ENCODE results near the gene NINJ2. TPM values are rescaled to one million over a fixed set of nuclear protein-coding genes. Genes with fewer than 3 reads are reported as not detected.

NINJ2 gene
- total RNA-seq, 4 donors from 2014 or later, result 0.49 to 7.2 (median 2.0) TPM

DNA sequence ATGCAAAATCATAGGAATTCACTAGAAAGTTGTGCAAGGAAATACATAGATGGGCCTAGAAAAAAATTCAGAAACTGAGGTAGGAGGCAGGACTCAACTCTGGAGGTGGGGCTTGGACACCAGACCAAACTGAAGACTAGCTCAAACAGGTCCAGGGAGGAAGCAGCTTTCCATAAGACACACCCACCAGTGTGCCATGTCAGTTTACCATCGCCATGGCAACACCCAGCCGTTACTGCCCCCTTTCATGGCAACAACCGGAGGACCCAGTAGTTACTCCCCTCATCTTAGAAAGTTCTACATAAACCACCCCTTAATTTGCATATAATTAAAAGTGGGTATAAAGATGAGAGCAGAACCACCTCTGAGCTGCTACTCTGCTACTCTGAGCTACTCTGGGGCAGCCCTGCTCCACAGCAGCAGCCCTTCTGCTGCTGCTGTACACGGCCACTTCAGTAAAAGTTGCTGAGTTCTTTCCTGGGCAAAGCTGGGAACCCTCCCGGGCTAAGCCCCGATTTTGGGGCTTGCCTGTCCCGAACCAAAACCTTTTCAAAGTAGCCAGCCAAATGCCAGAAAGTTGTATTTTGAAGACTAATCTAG, 30.8 kb upstream of the NINJ2 start:
- Histone ChIP-seq H3K4me3 (replicated peaks in 1 of 3) (no peak overlapping the region), H3K36me3 (no peaks in the 10 kb centered on the region), H3K9me3 (no peaks in the 10 kb centered on the region), H3K27ac (no peak overlapping the region), H3K4me1 (no peaks in the 10 kb centered on the region), H3K27me3 (no peaks in the 10 kb centered on the region)
- WGBS, 2 donors, result 91% methylated on average over 7 of the region's 7 CpGs
- TF ChIP-seq, protein P1, sequence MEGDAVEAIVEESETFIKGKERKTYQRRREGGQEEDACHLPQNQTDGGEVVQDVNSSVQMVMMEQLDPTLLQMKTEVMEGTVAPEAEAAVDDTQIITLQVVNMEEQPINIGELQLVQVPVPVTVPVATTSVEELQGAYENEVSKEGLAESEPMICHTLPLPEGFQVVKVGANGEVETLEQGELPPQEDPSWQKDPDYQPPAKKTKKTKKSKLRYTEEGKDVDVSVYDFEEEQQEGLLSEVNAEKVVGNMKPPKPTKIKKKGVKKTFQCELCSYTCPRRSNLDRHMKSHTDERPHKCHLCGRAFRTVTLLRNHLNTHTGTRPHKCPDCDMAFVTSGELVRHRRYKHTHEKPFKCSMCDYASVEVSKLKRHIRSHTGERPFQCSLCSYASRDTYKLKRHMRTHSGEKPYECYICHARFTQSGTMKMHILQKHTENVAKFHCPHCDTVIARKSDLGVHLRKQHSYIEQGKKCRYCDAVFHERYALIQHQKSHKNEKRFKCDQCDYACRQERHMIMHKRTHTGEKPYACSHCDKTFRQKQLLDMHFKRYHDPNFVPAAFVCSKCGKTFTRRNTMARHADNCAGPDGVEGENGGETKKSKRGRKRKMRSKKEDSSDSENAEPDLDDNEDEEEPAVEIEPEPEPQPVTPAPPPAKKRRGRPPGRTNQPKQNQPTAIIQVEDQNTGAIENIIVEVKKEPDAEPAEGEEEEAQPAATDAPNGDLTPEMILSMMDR (IDR thresholded peaks at IDR 0.05), result no peak
- TF ChIP-seq POLR2A (IDR thresholded peaks at IDR 0.05), result no peak
- DNase-seq, result no peak
- intact Hi-C loops (cut with DNase I), result no loop called here

DNA sequence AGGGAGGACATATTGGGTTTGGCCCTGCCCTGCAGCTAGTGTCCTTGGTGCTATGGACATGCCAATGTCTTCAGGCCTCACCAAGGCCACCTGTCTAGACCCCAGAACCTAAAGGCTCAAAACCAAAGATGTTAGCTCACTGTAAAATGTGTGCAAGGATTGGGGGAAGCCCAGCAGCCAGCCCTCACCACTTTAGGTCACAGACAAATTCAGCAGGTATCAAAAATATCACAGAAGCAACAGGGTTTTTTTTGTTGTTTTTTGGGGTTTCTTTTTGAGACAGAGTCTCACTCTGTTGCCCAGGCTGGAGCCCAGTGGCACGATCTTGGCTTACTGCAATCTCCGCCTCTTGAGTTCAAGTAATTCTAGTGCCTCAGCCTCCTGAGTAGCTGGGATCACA, 29.0 kb upstream of the NINJ2 start:
- Histone ChIP-seq H3K9me3 (no peaks in the 10 kb centered on the region), H3K27ac (no peak overlapping the region), H3K4me1 (no peaks in the 10 kb centered on the region), H3K36me3 (no peaks in the 10 kb centered on the region), H3K4me3 (replicated peaks in 1 of 3) (no peak overlapping the region), H3K27me3 (no peaks in the 10 kb centered on the region)
- intact Hi-C loops (cut with DNase I), result no loop called here
- 85 to 95% methylated on average over 2 of the region's 2 CpGs for WGBS, 2 donors
- no peak for DNase-seq
- no peak for TF ChIP-seq POLR2A (IDR thresholded peaks at IDR 0.05)
- TF ChIP-seq, protein P1 (IDR thresholded peaks at IDR 0.05), result no peak

DNA sequence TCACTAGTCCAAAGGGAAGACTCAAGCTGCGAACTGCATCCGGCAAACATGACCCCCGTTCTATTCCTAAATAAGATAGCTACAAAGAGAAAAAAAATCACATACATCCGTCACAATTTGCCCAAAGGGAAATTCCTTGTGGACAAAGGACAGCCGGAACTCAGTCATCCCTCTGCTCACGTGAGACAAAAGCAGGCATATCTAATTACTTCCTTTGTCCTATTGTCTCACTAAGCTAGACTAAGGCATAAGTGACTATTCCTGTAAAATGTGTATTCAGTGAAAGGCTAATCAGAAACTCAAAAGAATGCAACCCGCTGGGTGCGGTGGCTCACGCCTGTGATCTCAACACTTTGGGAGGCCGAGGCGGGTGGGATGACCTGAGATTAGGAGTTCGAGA, 27.2 kb upstream of the NINJ2 start:
- no peak for DNase-seq
- H3K27me3 ChIP-seq, result no peaks in the 10 kb centered on the region
- H3K27ac ChIP-seq, result no peak overlapping the region
- no peaks in the 10 kb centered on the region for H3K9me3 ChIP-seq
- no peaks in the 10 kb centered on the region for H3K4me1 ChIP-seq
- TF ChIP-seq, protein P1 (IDR thresholded peaks at IDR 0.05), result no peak
- no peak for TF ChIP-seq POLR2A (IDR thresholded peaks at IDR 0.05)
- intact Hi-C loops (cut with DNase I), result no loop called here
- no peaks in the 10 kb centered on the region for H3K36me3 ChIP-seq
- H3K4me3 ChIP-seq (replicated peaks in 1 of 3), result no peak overlapping the region
- WGBS, 2 donors, result 79 to 80% methylated on average over 12 of the region's 12 CpGs

DNA sequence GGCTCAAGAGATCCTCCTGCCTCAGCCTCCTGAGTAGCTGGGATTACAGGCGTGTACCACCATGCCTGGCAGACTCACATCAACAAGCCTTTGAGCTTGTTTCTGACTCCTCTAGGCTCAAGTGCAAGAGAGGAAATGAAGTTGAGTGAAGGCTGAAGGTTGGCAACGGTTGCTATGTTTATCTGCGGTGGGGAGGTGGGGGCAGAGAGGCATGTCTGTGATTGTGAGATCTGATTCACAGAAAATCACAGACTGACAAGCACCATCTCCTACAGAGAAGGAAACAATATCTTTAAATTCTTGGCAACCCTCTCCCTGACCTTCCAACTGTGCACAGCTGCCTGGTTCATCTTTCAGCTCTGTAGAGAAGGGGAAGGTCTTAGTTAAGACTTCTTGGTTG, 22.1 kb upstream of the NINJ2 start:
- Histone ChIP-seq H3K27ac (no peak overlapping the region), H3K27me3 (no peaks in the 10 kb centered on the region), H3K36me3 (no peaks in the 10 kb centered on the region), H3K9me3 (no peaks in the 10 kb centered on the region), H3K4me1 (no peaks in the 10 kb centered on the region), H3K4me3 (replicated peaks in 1 of 3) (no peak overlapping the region)
- DNase-seq, result no peak
- TF ChIP-seq, protein P1 (IDR thresholded peaks at IDR 0.05), result no peak
- no peak for TF ChIP-seq POLR2A (IDR thresholded peaks at IDR 0.05)
- WGBS, 2 donors, result 41 to 48% methylated on average over 3 of the region's 3 CpGs
- intact Hi-C loops (cut with DNase I), result no loop called here

DNA sequence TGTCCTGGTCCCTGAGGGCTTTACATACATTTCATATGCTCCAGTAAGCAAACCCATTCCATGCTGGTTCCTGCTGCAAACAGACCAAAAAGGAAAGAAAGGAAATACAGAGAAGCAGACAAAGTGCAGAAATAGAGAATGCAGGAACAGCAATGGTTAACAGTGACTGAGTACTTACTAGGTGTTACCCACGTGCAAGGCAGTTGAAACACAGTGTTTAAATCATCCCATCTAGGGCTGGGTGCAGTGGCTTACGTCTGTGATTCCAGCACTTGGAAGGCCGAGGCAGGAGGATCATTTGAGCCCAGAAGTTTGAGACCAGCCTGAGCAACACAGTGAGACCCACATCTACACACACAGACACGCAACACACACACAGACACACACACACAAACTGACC, 21.2 kb upstream of the NINJ2 start:
- H3K27me3 ChIP-seq, result no peaks in the 10 kb centered on the region
- no peak for DNase-seq
- no peak overlapping the region for H3K27ac ChIP-seq
- no peaks in the 10 kb centered on the region for H3K9me3 ChIP-seq
- no peaks in the 10 kb centered on the region for H3K4me1 ChIP-seq
- TF ChIP-seq POLR2A (IDR thresholded peaks at IDR 0.05), result no peak
- TF ChIP-seq, protein P1 (IDR thresholded peaks at IDR 0.05), result no peak
- WGBS, 2 donors, result 73 to 74% methylated on average over 4 of the region's 4 CpGs
- H3K36me3 ChIP-seq, result no peaks in the 10 kb centered on the region
- intact Hi-C loops (cut with DNase I), result no loop called here
- no peak overlapping the region for H3K4me3 ChIP-seq (replicated peaks in 1 of 3)
